SU-DHL-6 (cell line): Measurements from ENCODE around the gene ZCCHC24.

Experiments used
- H2AFZ ChIP-seq: fragments of 200-600 bp; sonication (generic); 2 replicates; pipeline ENCODE4 v1.6.1; 2014; ENCODE audit warnings: low read depth, mild to moderate bottlenecking, moderate library complexity, mixed read lengths, antibody characterized with exemption, low read length; ENCODE audit not compliant: severe bottlenecking
- H3F3A ChIP-seq: fragments of 200-600 bp; shearing (Covaris generic); 2 replicates; pipeline ENCODE4 v1.6.0; 2016; ENCODE audit warnings: antibody characterized with exemption, mild to moderate bottlenecking; ENCODE audit not compliant: insufficient read depth
- H3K27ac ChIP-seq: fragments of 200-600 bp; sonication (generic); 2 replicates; pipeline ENCODE4 v1.5.1; 2016; ENCODE audit warnings: low read depth, mild to moderate bottlenecking, low read length, moderate library complexity, mixed read lengths
- H3K27me3 ChIP-seq: fragments of 200-600 bp; sonication (generic), shearing (Covaris generic); 2 replicates; pipeline ENCODE4 v1.6.0; 2014; ENCODE audit warnings: mild to moderate bottlenecking, low read length
- H3K36me3 ChIP-seq: fragments of 200-600 bp; sonication (generic); 2 replicates; pipeline ENCODE4 v1.6.1; 2014; ENCODE audit warnings: mild to moderate bottlenecking, low read length, mixed read lengths
- H3K4me2 ChIP-seq: fragments of 300-600, 200-600 bp; shearing (Covaris generic), sonication (generic); 2 replicates; pipeline ENCODE4 v1.6.0; 2014; ENCODE audit warnings: low read length, low read depth, mild to moderate bottlenecking; ENCODE audit not compliant: poor library complexity, severe bottlenecking
- H3K4me3 ChIP-seq: fragments of 200-600 bp; sonication (generic); 2 replicates; pipeline ENCODE4 v1.5.1; 2014; ENCODE audit warnings: antibody characterized with exemption, low read length, mild to moderate bottlenecking, mixed read lengths; ENCODE audit not compliant: insufficient read depth, poor library complexity, severe bottlenecking
- H3K79me2 ChIP-seq: fragments of 200-600 bp; sonication (generic); 2 replicates; pipeline ENCODE4 v1.6.1; 2014; ENCODE audit warnings: mild to moderate bottlenecking, low read length, moderate library complexity; ENCODE audit not compliant: insufficient read depth
- H3K9ac ChIP-seq: fragments of 200-600 bp; sonication (generic); 2 replicates; pipeline ENCODE4 v1.7.0; 2014; ENCODE audit warnings: mild to moderate bottlenecking, low read length
- H3K9me2 ChIP-seq: fragments of 200-600 bp; sonication (generic); replicated peaks from 2 replicates; pipeline ENCODE4 v1.6.1; 2014; ENCODE audit warnings: low read length; ENCODE audit not compliant: insufficient read depth
- H3K9me3 ChIP-seq: fragments of 200-600 bp; sonication (generic); 2 replicates; pipeline ENCODE4 v1.6.1; 2014; ENCODE audit warnings: low read length, mixed read lengths; ENCODE audit not compliant: insufficient read depth
- H4K20me1 ChIP-seq: fragments of 200-600 bp; sonication (generic); 2 replicates; pipeline ENCODE4 v1.6.1; 2014; ENCODE audit warnings: low read depth, mild to moderate bottlenecking, antibody characterized with exemption, low read length, moderate library complexity, mixed read lengths
- EZH2phosphoT487 ChIP-seq: fragments of 200-600 bp; sonication (generic), shearing (Covaris generic); conservative IDR thresholded peaks from 2 replicates; pipeline ENCODE4 v1.6.1; 2018; ENCODE audit warnings: mild to moderate bottlenecking, antibody characterized with exemption, low read length, moderate library complexity, mixed read lengths
- TF ChIP-seq, protein P1 (sequence below): fragments of 200-600 bp; sonication (generic); IDR thresholded peaks from one replicate; pipeline ENCODE4 v1.5.1; 2017; ENCODE audit warnings: antibody characterized with exemption, mild to moderate bottlenecking, low read length, moderate library complexity; ENCODE audit not compliant: insufficient read depth, poor library complexity, severe bottlenecking

ZCCHC24 gene

DNA sequence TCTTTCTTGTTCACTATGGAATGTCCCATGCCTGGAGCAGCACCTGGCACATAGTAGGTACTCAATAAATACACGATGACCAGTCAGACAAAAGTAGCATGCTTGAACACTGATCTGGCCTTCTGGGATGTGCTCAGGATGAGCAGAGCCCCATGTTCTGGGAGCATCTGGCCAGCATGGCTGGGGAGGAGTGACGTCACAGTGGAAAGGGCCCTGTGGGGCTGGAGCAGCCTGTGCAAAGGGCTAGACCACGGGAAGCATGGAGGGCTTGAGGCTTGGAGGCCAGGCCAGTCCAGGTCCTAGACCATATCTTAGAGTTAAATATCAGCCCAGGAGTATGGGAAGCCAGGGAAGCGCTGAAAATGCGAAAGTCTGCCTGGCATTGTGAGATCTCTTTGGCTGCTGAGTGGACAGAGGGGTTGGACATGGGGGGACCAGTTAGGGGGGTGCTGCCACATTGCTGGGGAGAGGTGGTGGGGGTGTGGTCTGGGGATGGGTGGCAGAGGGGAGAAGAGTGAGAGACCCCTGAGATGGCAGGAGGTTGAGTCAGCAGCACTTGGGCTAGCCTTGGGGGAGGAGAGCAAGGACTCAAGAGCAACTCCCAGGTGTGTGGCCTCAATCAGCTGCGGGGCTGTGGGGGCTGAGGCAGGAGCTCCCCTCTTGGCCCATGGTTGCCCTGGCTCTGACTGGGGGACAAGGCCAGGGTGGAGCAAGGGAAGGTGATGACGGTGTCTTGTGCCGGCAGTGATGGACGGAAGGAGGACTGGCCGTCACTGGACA lies 34.9 kb downstream of the ZCCHC24 start:
- Histone ChIP-seq H3K9ac (no peak overlapping the region), H3K9me2 (no peaks in the 10 kb centered on the region), H3K27ac (no peak overlapping the region), H3K79me2 (no peaks in the 10 kb centered on the region), H2AFZ (no peak overlapping the region), H3K9me3 (no peaks in the 10 kb centered on the region), H3F3A (no peaks in the 10 kb centered on the region), H3K36me3 (no peaks in the 10 kb centered on the region), H3K27me3 (no peaks in the 10 kb centered on the region), H3K4me2 (no peak overlapping the region), H3K4me3 (no peak overlapping the region), H4K20me1 (no peaks in the 10 kb centered on the region)
- no peak for TF ChIP-seq EZH2phosphoT487
- TF ChIP-seq, protein P1, sequence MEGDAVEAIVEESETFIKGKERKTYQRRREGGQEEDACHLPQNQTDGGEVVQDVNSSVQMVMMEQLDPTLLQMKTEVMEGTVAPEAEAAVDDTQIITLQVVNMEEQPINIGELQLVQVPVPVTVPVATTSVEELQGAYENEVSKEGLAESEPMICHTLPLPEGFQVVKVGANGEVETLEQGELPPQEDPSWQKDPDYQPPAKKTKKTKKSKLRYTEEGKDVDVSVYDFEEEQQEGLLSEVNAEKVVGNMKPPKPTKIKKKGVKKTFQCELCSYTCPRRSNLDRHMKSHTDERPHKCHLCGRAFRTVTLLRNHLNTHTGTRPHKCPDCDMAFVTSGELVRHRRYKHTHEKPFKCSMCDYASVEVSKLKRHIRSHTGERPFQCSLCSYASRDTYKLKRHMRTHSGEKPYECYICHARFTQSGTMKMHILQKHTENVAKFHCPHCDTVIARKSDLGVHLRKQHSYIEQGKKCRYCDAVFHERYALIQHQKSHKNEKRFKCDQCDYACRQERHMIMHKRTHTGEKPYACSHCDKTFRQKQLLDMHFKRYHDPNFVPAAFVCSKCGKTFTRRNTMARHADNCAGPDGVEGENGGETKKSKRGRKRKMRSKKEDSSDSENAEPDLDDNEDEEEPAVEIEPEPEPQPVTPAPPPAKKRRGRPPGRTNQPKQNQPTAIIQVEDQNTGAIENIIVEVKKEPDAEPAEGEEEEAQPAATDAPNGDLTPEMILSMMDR, result no peak

DNA sequence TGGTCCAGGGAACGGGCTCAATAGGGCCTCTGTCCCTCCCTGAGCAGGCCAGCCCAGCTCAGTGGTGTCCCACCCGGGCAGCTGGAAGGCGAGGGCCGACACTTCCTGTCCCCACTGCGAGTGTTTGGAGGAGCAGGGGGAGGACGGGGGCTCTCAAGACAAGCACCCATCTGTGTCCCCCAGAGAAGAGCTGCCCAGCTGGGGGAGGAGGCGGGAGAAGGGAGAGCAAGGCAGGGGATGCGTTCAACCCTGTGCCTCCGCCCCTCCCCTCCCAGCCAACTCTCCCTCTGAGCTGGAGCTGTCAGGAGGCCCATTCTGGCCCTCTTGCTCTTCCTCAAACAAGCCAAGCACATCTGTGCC lies 35.7 kb downstream of the ZCCHC24 start:
- TF ChIP-seq, protein P1, result no peak
- Histone ChIP-seq H3K27me3 (no peaks in the 10 kb centered on the region), H3K4me3 (no peak overlapping the region), H3K4me2 (no peak overlapping the region), H3K9ac (no peak overlapping the region), H3K36me3 (no peaks in the 10 kb centered on the region), H3F3A (no peaks in the 10 kb centered on the region), H3K9me2 (no peaks in the 10 kb centered on the region), H3K27ac (no peak overlapping the region), H3K79me2 (no peaks in the 10 kb centered on the region), H4K20me1 (no peaks in the 10 kb centered on the region), H2AFZ (no peak overlapping the region), H3K9me3 (no peaks in the 10 kb centered on the region)

- TF ChIP-seq, protein P1, result no peak
- TF ChIP-seq EZH2phosphoT487, result no peak
Observed at GRCh38 chr10:79409038-79409725, 36.2 kb downstream of the ZCCHC24 start.

More at GRCh38 chr10:79409038-79409725, 36.2 kb downstream of the ZCCHC24 start:
- Histone ChIP-seq H3K4me2 (no peak overlapping the region), H3F3A (no peaks in the 10 kb centered on the region), H4K20me1 (no peaks in the 10 kb centered on the region), H3K79me2 (no peaks in the 10 kb centered on the region), H3K4me3 (no peak overlapping the region), H3K9me2 (no peaks in the 10 kb centered on the region), H3K36me3 (no peaks in the 10 kb centered on the region), H3K9me3 (no peaks in the 10 kb centered on the region), H3K27me3 (no peaks in the 10 kb centered on the region), H2AFZ (no peak overlapping the region), H3K9ac (no peak overlapping the region), H3K27ac (no peak overlapping the region)
